Esophagus squamous epithelium (tissue), 5 donors: ENCODE data around the gene CDKAL1. TPM values are rescaled to one million over a fixed set of nuclear protein-coding genes. Genes with fewer than 3 reads are reported as not detected.

Experiments
- DNase-seq: peaks from one replicate; lab custom pipeline; 2025; lab: John Stamatoyannopoulos, UW
- H3K27ac ChIP-seq, 4 donors: fragments of 200-600 bp; sonication (generic); one replicate each; pipeline ENCODE4 v1.5.1; 2016 to 2019; ENCODE audit warnings: mild to moderate bottlenecking in 1 of 4
- H3K27me3 ChIP-seq, 4 donors: fragments of 200-600 bp; sonication (generic); 1 replicate in 3 of 4; 2 replicates in 1 of 4; pipeline versions ENCODE4 v1.5.1 to v1.6.0; 2017 to 2021; ENCODE audit warnings: antibody characterized with exemption in 1 of 4
- H3K36me3 ChIP-seq, 3 donors: fragments of 200-600 bp; sonication (generic); one replicate each; pipeline ENCODE4 v1.5.1; 2016 to 2019
- H3K4me1 ChIP-seq, 3 donors: fragments of 200-600 bp; sonication (generic); one replicate each; pipeline ENCODE4 v1.5.1; 2017 to 2019
- H3K4me3 ChIP-seq, 4 donors: fragments of 200-600 bp; sonication (generic); 1 replicate in 3 of 4; 2 replicates in 1 of 4; pipeline ENCODE4 v1.5.1; 2016 to 2019; ENCODE audit warnings: mild to moderate bottlenecking in 2 of 4, moderate library complexity in 1 of 4
- H3K9me3 ChIP-seq, 3 donors: fragments of 200-600 bp; sonication (generic); one replicate each; pipeline ENCODE4 v1.5.1; 2016 to 2019
- POLR2A ChIP-seq, 4 donors: fragments of 450-650 bp; IDR thresholded peaks; one replicate each; pipeline ENCODE4 v1.6.1; 2017; ENCODE audit warnings: antibody characterized with exemption in 4 of 4, mild to moderate bottlenecking in 4 of 4, moderate library complexity in 3 of 4
- WGBS, 2 donors: methylation state at CpG; one replicate each; pipeline ENCODE4 v1.1.5; 2018; 5-methylcytosine and 5-hydroxymethylcytosine counted together
- intact Hi-C: fragments of 100-400 bp; cut with DNase I; formaldehyde crosslinking; loops from one replicate; pipeline ENCODE4 v1.15.0; 2022
- total RNA-seq, 4 donors: library from RNA; depleted of rRNA; stranded (reverse); fragments of >200 nt; gene quantifications; one replicate each; pipeline ENCODE4 v1.1.0, GENCODE V29; 2016
- TF ChIP-seq, protein P1 (sequence below), 6 experiments: fragments of 450-650 bp in 4 of 6; fragments of 200-600 bp in 2 of 6; sonication (generic) in 2 of 6; IDR thresholded peaks; one replicate each; pipeline ENCODE4 v1.5.1; 2016 to 2019; ENCODE audit warnings: antibody characterized with exemption in 6 of 6, mild to moderate bottlenecking in 4 of 6, moderate library complexity in 4 of 6
- donor health status: DM: yes; HTN: yes; CAD: no.

Gene CDKAL1
- total RNA-seq, 4 donors from 2014 or later: 6.5 to 13.0 (median 10.7) TPM

DNA sequence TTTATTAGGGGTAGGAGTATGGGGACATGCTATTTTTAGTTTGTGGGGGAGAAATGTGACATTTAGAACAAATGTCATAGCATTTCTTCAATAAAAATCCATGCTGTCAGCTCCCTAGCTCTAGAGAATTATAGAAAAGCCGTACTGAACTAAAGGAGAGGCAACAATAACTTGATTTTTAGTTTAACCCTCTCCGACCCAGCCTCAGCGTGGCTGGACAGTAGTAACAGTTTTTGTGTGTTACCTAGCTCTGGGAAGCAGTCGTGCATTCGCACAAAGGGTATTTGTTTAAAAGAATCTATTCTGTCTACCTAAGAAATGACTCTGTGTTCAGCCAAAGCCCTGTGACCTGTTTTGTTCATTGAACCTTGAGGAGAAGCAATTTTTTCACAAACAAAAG is 616.9 kb downstream of the CDKAL1 start:
- no peaks in the 10 kb centered on the region for H3K9me3 ChIP-seq
- no peaks in the 10 kb centered on the region for H3K36me3 ChIP-seq
- 67 to 72% methylated on average over 5 of the region's 5 CpGs for WGBS, 2 donors
- no peak overlapping the region for H3K27ac ChIP-seq
- H3K4me1 ChIP-seq: no peaks in the 10 kb centered on the region
- H3K4me3 ChIP-seq: no peak overlapping the region
- TF ChIP-seq, protein P1, sequence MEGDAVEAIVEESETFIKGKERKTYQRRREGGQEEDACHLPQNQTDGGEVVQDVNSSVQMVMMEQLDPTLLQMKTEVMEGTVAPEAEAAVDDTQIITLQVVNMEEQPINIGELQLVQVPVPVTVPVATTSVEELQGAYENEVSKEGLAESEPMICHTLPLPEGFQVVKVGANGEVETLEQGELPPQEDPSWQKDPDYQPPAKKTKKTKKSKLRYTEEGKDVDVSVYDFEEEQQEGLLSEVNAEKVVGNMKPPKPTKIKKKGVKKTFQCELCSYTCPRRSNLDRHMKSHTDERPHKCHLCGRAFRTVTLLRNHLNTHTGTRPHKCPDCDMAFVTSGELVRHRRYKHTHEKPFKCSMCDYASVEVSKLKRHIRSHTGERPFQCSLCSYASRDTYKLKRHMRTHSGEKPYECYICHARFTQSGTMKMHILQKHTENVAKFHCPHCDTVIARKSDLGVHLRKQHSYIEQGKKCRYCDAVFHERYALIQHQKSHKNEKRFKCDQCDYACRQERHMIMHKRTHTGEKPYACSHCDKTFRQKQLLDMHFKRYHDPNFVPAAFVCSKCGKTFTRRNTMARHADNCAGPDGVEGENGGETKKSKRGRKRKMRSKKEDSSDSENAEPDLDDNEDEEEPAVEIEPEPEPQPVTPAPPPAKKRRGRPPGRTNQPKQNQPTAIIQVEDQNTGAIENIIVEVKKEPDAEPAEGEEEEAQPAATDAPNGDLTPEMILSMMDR (IDR thresholded peaks at IDR 0.05): no peak
- intact Hi-C loops: no loop called here
- no peak for DNase-seq
- no peaks in the 10 kb centered on the region for H3K27me3 ChIP-seq

DNA sequence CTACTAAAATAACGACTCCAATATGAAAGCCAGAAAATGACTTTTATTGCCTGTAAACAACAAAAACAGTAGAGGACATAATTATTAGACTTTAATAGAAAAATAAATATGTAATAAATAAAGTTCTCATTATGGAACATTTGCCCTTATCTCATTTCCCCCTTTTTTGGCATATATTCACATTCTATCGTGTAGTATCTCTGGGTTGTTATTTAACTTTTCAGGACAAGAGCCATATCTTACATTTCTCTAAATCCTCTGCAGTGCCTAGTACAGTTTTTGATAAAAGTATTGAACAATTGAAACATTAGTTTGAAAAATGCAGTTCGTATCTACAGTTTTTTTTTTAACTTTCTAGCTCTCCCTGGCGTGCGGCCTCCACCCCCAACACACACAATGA is 617.3 kb downstream of the CDKAL1 start:
- intact Hi-C loops: no loop called here
- TF ChIP-seq, protein P1 (IDR thresholded peaks at IDR 0.05): no peak
- no peak for TF ChIP-seq POLR2A (IDR thresholded peaks at IDR 0.05)
- WGBS, 2 donors: 84 to 88% methylated on average over 5 of the region's 5 CpGs
- Histone ChIP-seq H3K4me1 (no peaks in the 10 kb centered on the region), H3K27ac (no peak overlapping the region), H3K27me3 (no peaks in the 10 kb centered on the region), H3K4me3 (no peak overlapping the region), H3K36me3 (no peaks in the 10 kb centered on the region), H3K9me3 (no peaks in the 10 kb centered on the region)
- no peak for DNase-seq

DNA sequence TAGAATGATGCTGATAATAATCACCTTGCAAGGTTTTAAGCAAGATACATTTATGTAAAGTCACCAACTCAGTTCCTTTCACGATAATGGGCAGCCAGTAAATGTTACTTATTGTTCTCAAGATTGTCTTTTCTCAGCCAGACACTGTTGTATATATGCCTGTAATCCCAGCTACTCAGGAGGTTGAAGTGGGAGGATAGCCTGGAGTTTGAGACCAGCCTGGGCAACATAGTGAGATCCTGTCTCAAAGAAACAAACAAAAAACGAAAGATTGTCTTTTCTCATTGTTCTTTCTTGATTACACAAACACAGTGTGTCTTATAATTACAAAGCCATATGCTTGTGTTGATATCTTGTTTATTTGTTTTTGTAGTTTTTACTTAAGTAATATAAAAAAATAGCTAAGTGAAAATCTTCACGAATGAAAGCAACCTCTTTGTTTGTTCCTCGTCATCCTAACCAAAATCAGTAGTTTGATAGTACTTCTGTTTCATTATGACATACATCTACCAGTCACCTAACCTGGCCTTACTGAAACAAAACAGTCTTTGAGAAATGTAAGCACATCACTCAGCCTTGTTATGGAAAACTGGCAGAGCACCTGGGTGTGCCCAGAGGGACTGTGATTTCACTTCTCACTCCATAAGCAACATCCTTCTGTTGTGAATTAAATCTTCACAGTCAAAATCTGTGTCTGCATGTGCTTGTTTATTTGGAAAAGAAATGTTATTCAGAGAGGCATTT is 623.1 kb downstream of the CDKAL1 start:
- Histone ChIP-seq H3K36me3 (no peaks in the 10 kb centered on the region), H3K27ac (no peak overlapping the region)
- 79 to 85% methylated on average over 4 of the region's 4 CpGs for WGBS, 2 donors

DNA sequence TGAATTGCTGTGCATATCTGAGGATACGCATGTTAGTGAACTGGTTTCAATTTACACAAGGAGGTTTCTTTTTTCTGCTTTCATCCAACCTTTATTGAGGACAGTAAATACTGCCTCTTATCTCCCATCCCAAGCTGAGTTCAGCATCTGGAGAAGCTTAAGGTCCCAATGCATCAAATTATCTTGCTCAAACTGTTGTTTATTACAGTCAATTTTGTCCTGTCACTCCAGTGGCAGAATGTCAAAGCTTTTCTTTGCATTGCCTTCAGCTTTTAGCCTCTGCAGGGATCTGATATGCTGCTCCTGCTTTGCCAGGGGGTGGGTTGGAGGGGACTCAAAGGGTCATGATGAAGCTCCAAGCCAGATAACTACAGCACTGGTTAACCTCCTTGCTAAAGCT is 623.9 kb downstream of the CDKAL1 start:
- Histone ChIP-seq H3K4me1 (no peaks in the 10 kb centered on the region), H3K27ac (no peak overlapping the region), H3K4me3 (no peak overlapping the region), H3K9me3 (no peaks in the 10 kb centered on the region), H3K36me3 (no peaks in the 10 kb centered on the region), H3K27me3 (no peaks in the 10 kb centered on the region)
- no peak for DNase-seq
- intact Hi-C loops: no loop called here
- TF ChIP-seq, protein P1 (IDR thresholded peaks at IDR 0.05): no peak
- no peak for TF ChIP-seq POLR2A (IDR thresholded peaks at IDR 0.05)
- WGBS, 2 donors: 86 to 100% methylated on average over 1 of the region's 1 CpG

More for the DNA sequence above, 623.1 kb downstream of the CDKAL1 start:
- H3K4me1 ChIP-seq: no peaks in the 10 kb centered on the region
- H3K4me3 ChIP-seq: no peak overlapping the region
- no peaks in the 10 kb centered on the region for H3K9me3 ChIP-seq
- intact Hi-C loops: no loop called here
- no peaks in the 10 kb centered on the region for H3K27me3 ChIP-seq
- TF ChIP-seq POLR2A (IDR thresholded peaks at IDR 0.05): no peak
- TF ChIP-seq, protein P1 (IDR thresholded peaks at IDR 0.05): no peak
- no peak for DNase-seq

DNA sequence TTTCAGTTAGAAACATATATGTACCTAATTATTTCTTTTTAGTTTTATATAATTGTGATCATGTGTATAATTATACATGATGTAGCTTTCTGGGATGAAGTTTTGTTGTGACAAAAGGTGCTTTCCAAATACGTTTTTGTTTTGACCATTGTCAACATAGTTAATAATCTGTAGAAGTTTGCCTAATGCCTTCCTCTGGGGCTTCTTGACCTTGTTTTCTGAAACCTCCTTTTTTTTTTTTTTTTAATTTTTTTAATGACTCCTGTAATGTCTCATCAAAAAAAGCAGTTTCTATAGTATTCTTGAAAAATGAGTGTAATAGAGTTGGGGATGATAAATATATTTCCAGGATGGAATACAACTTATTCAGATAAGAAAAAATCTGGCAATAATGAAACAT is 624.6 kb downstream of the CDKAL1 start:
- no peaks in the 10 kb centered on the region for H3K27me3 ChIP-seq

More for the DNA sequence above, 624.6 kb downstream of the CDKAL1 start:
- intact Hi-C loops: no loop called here
- Histone ChIP-seq H3K36me3 (no peaks in the 10 kb centered on the region), H3K9me3 (no peaks in the 10 kb centered on the region), H3K27ac (no peak overlapping the region), H3K4me3 (no peak overlapping the region), H3K4me1 (no peaks in the 10 kb centered on the region)
- DNase-seq: no peak
- WGBS, 2 donors: 46 to 50% methylated on average over 1 of the region's 1 CpG
- TF ChIP-seq, protein P1 (IDR thresholded peaks at IDR 0.05): no peak
- TF ChIP-seq POLR2A (IDR thresholded peaks at IDR 0.05): no peak
